ENCODE data around the gene CCER1.

DNA sequence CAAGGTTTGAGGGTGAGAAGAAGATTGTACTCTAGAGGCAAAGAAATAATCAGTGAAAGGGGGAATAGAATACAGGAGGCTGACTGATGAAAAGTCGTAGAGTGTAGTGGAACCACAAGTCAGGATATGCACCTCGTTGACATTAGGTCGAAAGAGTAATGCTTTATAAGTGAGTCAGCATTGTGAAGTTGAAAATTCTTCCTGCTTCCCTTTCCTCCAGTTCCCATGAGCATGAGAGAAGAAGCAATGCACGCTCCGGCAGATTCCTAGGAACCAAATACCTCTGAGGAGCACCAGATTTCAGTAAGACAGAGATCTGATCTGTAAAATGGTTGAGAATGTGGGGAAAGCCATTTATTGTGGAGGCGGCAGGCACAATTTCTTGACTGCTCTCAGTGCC is 16.5 kb downstream of the CCER1 start:
- TF ChIP-seq, protein P1, sequence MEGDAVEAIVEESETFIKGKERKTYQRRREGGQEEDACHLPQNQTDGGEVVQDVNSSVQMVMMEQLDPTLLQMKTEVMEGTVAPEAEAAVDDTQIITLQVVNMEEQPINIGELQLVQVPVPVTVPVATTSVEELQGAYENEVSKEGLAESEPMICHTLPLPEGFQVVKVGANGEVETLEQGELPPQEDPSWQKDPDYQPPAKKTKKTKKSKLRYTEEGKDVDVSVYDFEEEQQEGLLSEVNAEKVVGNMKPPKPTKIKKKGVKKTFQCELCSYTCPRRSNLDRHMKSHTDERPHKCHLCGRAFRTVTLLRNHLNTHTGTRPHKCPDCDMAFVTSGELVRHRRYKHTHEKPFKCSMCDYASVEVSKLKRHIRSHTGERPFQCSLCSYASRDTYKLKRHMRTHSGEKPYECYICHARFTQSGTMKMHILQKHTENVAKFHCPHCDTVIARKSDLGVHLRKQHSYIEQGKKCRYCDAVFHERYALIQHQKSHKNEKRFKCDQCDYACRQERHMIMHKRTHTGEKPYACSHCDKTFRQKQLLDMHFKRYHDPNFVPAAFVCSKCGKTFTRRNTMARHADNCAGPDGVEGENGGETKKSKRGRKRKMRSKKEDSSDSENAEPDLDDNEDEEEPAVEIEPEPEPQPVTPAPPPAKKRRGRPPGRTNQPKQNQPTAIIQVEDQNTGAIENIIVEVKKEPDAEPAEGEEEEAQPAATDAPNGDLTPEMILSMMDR (IDR thresholded peaks at IDR 0.05; ENCODE audit: insufficient read depth, low read depth, low read length): no peak
- no peak for TF ChIP-seq EZH2 (IDR thresholded peaks at IDR 0.05; ENCODE audit: insufficient read depth, low read length)

Data from astrocyte (in vitro differentiated cells and primary cell).